WTC11 (cell line): ENCODE results near the gene TNFSF13B.

ENCODE experiments used
- ATF6 ChIP-seq: sonication (generic); formaldehyde crosslinking; IDR thresholded peaks from 2 replicates; pipeline ENCODE4 v1.8.1; 2023; ENCODE audit warnings: mild to moderate bottlenecking, missing genetic modification reagents
- CTCF ChIP-seq: fragments of 200-600 bp; IDR thresholded peaks from 2 replicates; pipeline ENCODE4 v1.8.0; 2022; ENCODE audit warnings: antibody characterized with exemption
- ZNF263 ChIP-seq: sonication (generic); formaldehyde crosslinking; IDR thresholded peaks from 2 replicates; pipeline ENCODE4 v1.8.1; 2022; ENCODE audit warnings: low read depth, mild to moderate bottlenecking, moderate library complexity, missing genetic modification reagents
- TF ChIP-seq, protein P1 (sequence below): sonication (generic); formaldehyde crosslinking; IDR thresholded peaks from 2 replicates; pipeline ENCODE4 v1.8.1; 2022; ENCODE audit warnings: low read depth, mild to moderate bottlenecking, moderate library complexity, missing genetic modification reagents, borderline replicate concordance
- TF ChIP-seq, protein P2 (sequence below): sonication (generic); formaldehyde crosslinking; IDR thresholded peaks from 2 replicates; pipeline ENCODE4 v1.8.1; 2023; ENCODE audit warnings: mild to moderate bottlenecking, moderate library complexity, missing genetic modification reagents

DNA sequence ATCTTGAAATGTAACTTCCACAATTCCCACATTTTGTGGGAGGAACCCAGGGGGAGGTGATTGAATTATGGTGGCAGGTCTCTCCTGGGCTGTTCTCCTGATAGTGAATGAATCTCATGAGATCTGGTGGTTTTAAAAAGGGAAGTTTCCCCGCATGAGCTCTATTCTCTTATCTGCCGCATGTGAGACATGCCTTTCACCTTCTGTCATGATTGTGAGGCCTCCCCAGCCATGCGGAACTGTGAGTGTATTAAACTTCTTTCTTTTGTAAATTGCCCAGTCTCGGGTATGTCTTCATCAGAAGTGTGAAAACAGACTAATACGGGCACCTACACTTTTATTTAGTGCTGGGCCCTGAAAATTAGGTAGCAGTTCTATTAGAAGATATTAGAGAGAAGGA is 45.8 kb downstream of the TNFSF13B start:
- TF ChIP-seq CTCF = no peak
- TF ChIP-seq, protein P1, sequence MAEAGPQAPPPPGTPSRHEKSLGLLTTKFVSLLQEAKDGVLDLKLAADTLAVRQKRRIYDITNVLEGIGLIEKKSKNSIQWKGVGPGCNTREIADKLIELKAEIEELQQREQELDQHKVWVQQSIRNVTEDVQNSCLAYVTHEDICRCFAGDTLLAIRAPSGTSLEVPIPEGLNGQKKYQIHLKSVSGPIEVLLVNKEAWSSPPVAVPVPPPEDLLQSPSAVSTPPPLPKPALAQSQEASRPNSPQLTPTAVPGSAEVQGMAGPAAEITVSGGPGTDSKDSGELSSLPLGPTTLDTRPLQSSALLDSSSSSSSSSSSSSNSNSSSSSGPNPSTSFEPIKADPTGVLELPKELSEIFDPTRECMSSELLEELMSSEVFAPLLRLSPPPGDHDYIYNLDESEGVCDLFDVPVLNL = no peak
- TF ChIP-seq ATF6 = no peak
- TF ChIP-seq, protein P2, sequence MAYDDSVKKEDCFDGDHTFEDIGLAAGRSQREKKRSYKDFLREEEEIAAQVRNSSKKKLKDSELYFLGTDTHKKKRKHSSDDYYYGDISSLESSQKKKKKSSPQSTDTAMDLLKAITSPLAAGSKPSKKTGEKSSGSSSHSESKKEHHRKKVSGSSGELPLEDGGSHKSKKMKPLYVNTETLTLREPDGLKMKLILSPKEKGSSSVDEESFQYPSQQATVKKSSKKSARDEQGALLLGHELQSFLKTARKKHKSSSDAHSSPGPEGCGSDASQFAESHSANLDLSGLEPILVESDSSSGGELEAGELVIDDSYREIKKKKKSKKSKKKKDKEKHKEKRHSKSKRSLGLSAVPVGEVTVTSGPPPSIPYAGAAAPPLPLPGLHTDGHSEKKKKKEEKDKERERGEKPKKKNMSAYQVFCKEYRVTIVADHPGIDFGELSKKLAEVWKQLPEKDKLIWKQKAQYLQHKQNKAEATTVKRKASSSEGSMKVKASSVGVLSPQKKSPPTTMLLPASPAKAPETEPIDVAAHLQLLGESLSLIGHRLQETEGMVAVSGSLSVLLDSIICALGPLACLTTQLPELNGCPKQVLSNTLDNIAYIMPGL = no peak
- TF ChIP-seq ZNF263 (CRISPR knock-in tag) = no peak
